ENCODE measurements around the gene TEX44.

GRCh38 chr2:231604101-231604684 lies 11.5 kb downstream of the TEX44 start:
- TF ChIP-seq CTCF (IDR thresholded peaks at IDR 0.05) (no peak), POLR2A (IDR thresholded peaks at IDR 0.05) (peak; percentile 47 to 63)
